Measurements from ENCODE around the gene RNF220. TPM values are rescaled to one million over a fixed set of nuclear protein-coding genes. Genes with fewer than 3 reads are reported as not detected.

Gene RNF220
- total RNA-seq, 1 experiment from 2014 or later = 153 TPM

Other genes with a start within 250 kb of the RNF220 start
- 10.6 and 27.3 TPM in 2 replicates for gene DMAP1, start 191.8 kb upstream of the RNF220 start, total RNA-seq (2014; rRNA removed; shearing (Covaris generic))
- 93.3 and 101 TPM in 2 replicates for gene ERI3, start 50.0 kb upstream of the RNF220 start, total RNA-seq (2014; rRNA removed; shearing (Covaris generic))